ENCODE data around the gene SMDT1.

- no peak for TF ChIP-seq POLR2A (IDR thresholded peaks at IDR 0.05; ENCODE audit: low read depth)
- no peak for TF ChIP-seq CTCF (IDR thresholded peaks at IDR 0.05)
- TF ChIP-seq POLR2AphosphoS5 (IDR thresholded peaks at IDR 0.05), result no peak
- no peak for TF ChIP-seq EP300 (IDR thresholded peaks at IDR 0.05)
Observed at GRCh38 chr22:42052765-42053164, 26.7 kb upstream of the SMDT1 start.
